Neuron (in vitro differentiated cells): ENCODE results near the gene FXN.

Experiments
- H2AFZ ChIP-seq: one replicate; pipeline ENCODE4 v1.6.1; 2013; ENCODE audit warnings: low read depth, mild to moderate bottlenecking, inconsistent platforms, low read length, moderate library complexity
- H3K27me3 ChIP-seq: one replicate; pipeline ENCODE4 v1.6.1; 2013; ENCODE audit warnings: low read length; ENCODE audit not compliant: insufficient read depth
- H3K36me3 ChIP-seq: one replicate; pipeline ENCODE4 v1.6.1; 2013; ENCODE audit warnings: low read length; ENCODE audit not compliant: insufficient read depth
- H3K4me1 ChIP-seq: one replicate; pipeline ENCODE4 v1.6.1; 2013; ENCODE audit warnings: low read length; ENCODE audit not compliant: insufficient read depth
- H3K4me3 ChIP-seq: 2 replicates; pipeline ENCODE4 v1.5.1; 2013; ENCODE audit warnings: mild to moderate bottlenecking, low read length, moderate library complexity
- H3K9me3 ChIP-seq: one replicate; pipeline ENCODE4 v1.6.1; 2013; ENCODE audit warnings: low read length

The FXN gene

GRCh38 chr9:69012696-69013381, 22.7 kb upstream of the FXN start:
- no peaks in the 10 kb centered on the region for H3K36me3 ChIP-seq
- H2AFZ ChIP-seq, result no peak overlapping the region
- no peak overlapping the region for H3K4me3 ChIP-seq
- peaks cover 3% of the 10 kb centered on the region for H3K4me1 ChIP-seq
- peaks cover 7% of the 10 kb centered on the region for H3K9me3 ChIP-seq
- no peaks in the 10 kb centered on the region for H3K27me3 ChIP-seq

GRCh38 chr9:69013382-69013727, 22.2 kb upstream of the FXN start:
- Histone ChIP-seq H3K27me3 (no peaks in the 10 kb centered on the region), H3K9me3 (peaks cover 7% of the 10 kb centered on the region), H3K4me3 (no peak overlapping the region), H3K4me1 (peaks cover 3% of the 10 kb centered on the region), H2AFZ (no peak overlapping the region), H3K36me3 (no peaks in the 10 kb centered on the region)

- Histone ChIP-seq H3K4me3 (no peak within 1 kb of the TSS), H3K36me3 (no peaks in the 10 kb centered on the region), H3K27me3 (no peaks in the 10 kb centered on the region), H3K9me3 (peaks cover 7% of the 10 kb centered on the region), H3K4me1 (peaks cover 3% of the 10 kb centered on the region), H2AFZ (no peak within 1 kb of the TSS)
Observed at GRCh38 chr9:69014013-69014412, 21.5 kb upstream of the FXN start, which contains the start of gene PRKACG. Gene PRKACG, minus strand, starts transcription at chr9:69014113. Its CDS starts 21 bp downstream, at chr9:69014092.

- Histone ChIP-seq H3K9me3 (peaks cover 7% of the 10 kb centered on the region), H3K4me3 (no peak overlapping the region), H3K27me3 (no peaks in the 10 kb centered on the region), H3K4me1 (peaks cover 3% of the 10 kb centered on the region), H2AFZ (no peak overlapping the region), H3K36me3 (no peaks in the 10 kb centered on the region)
Observed at GRCh38 chr9:69016191-69017096, 19.1 kb upstream of the FXN start.

- Histone ChIP-seq H2AFZ (no peak overlapping the region), H3K4me1 (peaks cover 3% of the 10 kb centered on the region), H3K36me3 (no peaks in the 10 kb centered on the region), H3K4me3 (no peak overlapping the region), H3K9me3 (no peaks in the 10 kb centered on the region), H3K27me3 (no peaks in the 10 kb centered on the region)
Observed at GRCh38 chr9:69018737-69019136, 16.8 kb upstream of the FXN start.

- no peaks in the 10 kb centered on the region for H3K36me3 ChIP-seq
- no peaks in the 10 kb centered on the region for H3K27me3 ChIP-seq
- H2AFZ ChIP-seq, result no peak overlapping the region
- H3K9me3 ChIP-seq, result no peaks in the 10 kb centered on the region
- H3K4me3 ChIP-seq, result no peak overlapping the region
- H3K4me1 ChIP-seq, result peaks cover 3% of the 10 kb centered on the region
Observed at GRCh38 chr9:69019808-69020207, 15.7 kb upstream of the FXN start.

- Histone ChIP-seq H3K36me3 (no peaks in the 10 kb centered on the region), H3K9me3 (no peaks in the 10 kb centered on the region), H3K4me3 (no peak overlapping the region), H2AFZ (no peak overlapping the region), H3K4me1 (peaks cover 3% of the 10 kb centered on the region), H3K27me3 (no peaks in the 10 kb centered on the region)
Observed at GRCh38 chr9:69020301-69021145, 15.0 kb upstream of the FXN start.

GRCh38 chr9:69023650-69024049, 11.9 kb upstream of the FXN start:
- H3K36me3 ChIP-seq, result no peaks in the 10 kb centered on the region

GRCh38 chr9:69027355-69028097, 8.0 kb upstream of the FXN start:
- no peak overlapping the region for H3K4me3 ChIP-seq
- peaks cover 2% of the 10 kb centered on the region for H3K9me3 ChIP-seq
- H2AFZ ChIP-seq, result no peak overlapping the region
- H3K4me1 ChIP-seq, result no peaks in the 10 kb centered on the region
- H3K36me3 ChIP-seq, result no peaks in the 10 kb centered on the region
- H3K27me3 ChIP-seq, result no peaks in the 10 kb centered on the region

More at GRCh38 chr9:69023650-69024049, 11.9 kb upstream of the FXN start:
- H2AFZ ChIP-seq, result no peak overlapping the region
- no peaks in the 10 kb centered on the region for H3K27me3 ChIP-seq
- H3K4me1 ChIP-seq, result no peaks in the 10 kb centered on the region
- H3K4me3 ChIP-seq, result no peak overlapping the region
- H3K9me3 ChIP-seq, result no peaks in the 10 kb centered on the region

- Histone ChIP-seq H3K4me1 (no peaks in the 10 kb centered on the region), H3K36me3 (no peaks in the 10 kb centered on the region), H2AFZ (no peak overlapping the region), H3K27me3 (no peaks in the 10 kb centered on the region), H3K9me3 (peaks cover 2% of the 10 kb centered on the region), H3K4me3 (no peak overlapping the region)
Observed at GRCh38 chr9:69028754-69029153, 6.8 kb upstream of the FXN start.

GRCh38 chr9:69029535-69029934, 6.0 kb upstream of the FXN start:
- H2AFZ ChIP-seq, result no peak overlapping the region
- H3K4me1 ChIP-seq, result no peaks in the 10 kb centered on the region
- no peaks in the 10 kb centered on the region for H3K36me3 ChIP-seq
- H3K9me3 ChIP-seq, result peaks cover 2% of the 10 kb centered on the region
- no peaks in the 10 kb centered on the region for H3K27me3 ChIP-seq
- no peak overlapping the region for H3K4me3 ChIP-seq

GRCh38 chr9:69030851-69031645, 4.5 kb upstream of the FXN start:
- no peak overlapping the region for H3K4me3 ChIP-seq
- peaks cover 2% of the 10 kb centered on the region for H3K9me3 ChIP-seq
- no peaks in the 10 kb centered on the region for H3K4me1 ChIP-seq
- no peaks in the 10 kb centered on the region for H3K36me3 ChIP-seq
- H3K27me3 ChIP-seq, result no peaks in the 10 kb centered on the region
- no peak overlapping the region for H2AFZ ChIP-seq
